Smooth muscle cell (in vitro differentiated cells): ENCODE measurements around the gene MYCBPAP. TPM values are rescaled to one million over a fixed set of nuclear protein-coding genes. Genes with fewer than 3 reads are reported as not detected.

Source experiments
- DNase-seq: peaks from one replicate; lab custom pipeline; 2025; ENCODE audit not compliant: unreplicated experiment; lab: John Stamatoyannopoulos, UW
- H2AFZ ChIP-seq: fragments of 200-600 bp; sonication (generic); 2 replicates; pipeline ENCODE4 v1.6.0; 2016; ENCODE audit warnings: antibody characterized with exemption, low read depth, mild to moderate bottlenecking
- H3F3A ChIP-seq: fragments of 200-600 bp; sonication (generic); 2 replicates; pipeline ENCODE4 v1.6.0; 2017; ENCODE audit warnings: antibody characterized with exemption, low read depth
- H3K27ac ChIP-seq: fragments of 200-600 bp; sonication (generic); 2 replicates; pipeline ENCODE4 v1.5.1; 2016; ENCODE audit warnings: low read depth, mild to moderate bottlenecking
- H3K27me3 ChIP-seq: fragments of 200-600 bp; sonication (generic); 2 replicates; pipeline ENCODE4 v1.6.1; 2016; ENCODE audit warnings: low read depth, mild to moderate bottlenecking
- H3K36me3 ChIP-seq: fragments of 200-600 bp; sonication (generic); 2 replicates; pipeline ENCODE4 v1.5.1; 2016; ENCODE audit warnings: low read depth
- H3K4me1 ChIP-seq: fragments of 200-600 bp; sonication (generic); 2 replicates; pipeline ENCODE4 v1.5.1; 2016; ENCODE audit warnings: low read depth
- H3K4me2 ChIP-seq: fragments of 200-600 bp; sonication (generic); 2 replicates; pipeline ENCODE4 v1.6.0; 2016; ENCODE audit warnings: mild to moderate bottlenecking
- H3K4me3 ChIP-seq: fragments of 200-600 bp; sonication (generic); 2 replicates; pipeline ENCODE4 v1.5.1; 2016; ENCODE audit warnings: mild to moderate bottlenecking
- H3K79me2 ChIP-seq: fragments of 200-600 bp; sonication (generic); 2 replicates; pipeline ENCODE4 v1.6.0; 2016; ENCODE audit warnings: low read depth, mild to moderate bottlenecking
- H3K9ac ChIP-seq: fragments of 200-600 bp; sonication (generic); 2 replicates; pipeline ENCODE4 v1.6.0; 2016; ENCODE audit warnings: low read depth
- H3K9me3 ChIP-seq: fragments of 200-600 bp; sonication (generic); replicated peaks from 2 replicates; pipeline ENCODE4 v1.5.1; 2016; ENCODE audit warnings: low read depth
- H4K20me1 ChIP-seq: fragments of 200-600 bp; sonication (generic); 2 replicates; pipeline ENCODE4 v1.6.0; 2016; ENCODE audit warnings: low read depth
- CTCF ChIP-seq: fragments of 200-600 bp; sonication (generic); IDR thresholded peaks from 2 replicates; pipeline ENCODE4 v1.5.1; 2017; ENCODE audit warnings: borderline replicate concordance, mild to moderate bottlenecking, antibody characterized with exemption; ENCODE audit not compliant: insufficient read depth, poor library complexity, severe bottlenecking
- WGBS: methylation state at CpG from one replicate; pipeline ENCODE4 v1.1.7; 2016; ENCODE audit warnings: low lambda C conversion rate; 5-methylcytosine and 5-hydroxymethylcytosine counted together
- polyA plus RNA-seq: library from polyadenylated mRNA; unstranded; fragments of >200 nt; fragmentation: Nextera tagmentation; extraction: Ambion mirVana; gene quantifications from 2 replicates; pipeline ENCODE4 v1.2.1, GENCODE V29; 2016
- total RNA-seq: library from RNA; depleted of rRNA; stranded (reverse); fragments of >200 nt; gene quantifications from 2 replicates; pipeline ENCODE4 v1.2.3, GENCODE V29; 2014

Gene MYCBPAP
- total and polyA plus RNA-seq, 2 experiments from 2014 or later = 0.90 to 0.97 TPM

GRCh38 chr17:50464736-50465135, 43.5 kb upstream of the MYCBPAP start:
- H4K20me1 ChIP-seq = peaks cover 1% of the 10 kb centered on the region
- DNase-seq = no peak
- H3K4me1 ChIP-seq = no peaks in the 10 kb centered on the region
- no peak overlapping the region for H3K9ac ChIP-seq
- H3K27me3 ChIP-seq = peaks cover 16% of the 10 kb centered on the region
- WGBS = 94% methylated on average over 4 of the region's 4 CpGs
- H3K27ac ChIP-seq = no peak overlapping the region
- no peaks in the 10 kb centered on the region for H3F3A ChIP-seq
- no peaks in the 10 kb centered on the region for H3K79me2 ChIP-seq
- H3K4me3 ChIP-seq = no peak overlapping the region
- TF ChIP-seq CTCF = no peak
- no peak overlapping the region for H2AFZ ChIP-seq
- no peaks in the 10 kb centered on the region for H3K36me3 ChIP-seq
- no peak overlapping the region for H3K4me2 ChIP-seq
- no peaks in the 10 kb centered on the region for H3K9me3 ChIP-seq

DNA sequence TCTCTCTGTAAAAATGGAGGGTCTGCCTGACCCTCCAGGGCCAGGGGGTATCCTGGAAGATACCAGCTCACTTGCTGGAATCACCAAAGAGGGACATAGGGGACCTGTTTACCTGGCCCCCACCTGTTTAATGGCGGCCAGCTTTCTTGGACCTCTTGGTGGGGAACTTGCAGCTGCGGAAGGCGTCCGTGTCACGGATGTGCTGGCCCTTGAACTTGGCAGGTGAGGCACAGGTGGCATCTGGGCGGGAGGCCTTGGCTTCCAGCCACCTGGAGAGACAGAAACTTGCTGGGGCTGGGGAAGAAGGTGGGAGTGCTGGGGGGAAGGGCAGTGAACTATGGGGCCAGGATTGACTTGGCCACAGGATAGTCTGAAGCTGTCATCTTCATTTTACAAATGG, 43.1 kb upstream of the MYCBPAP start:
- Histone ChIP-seq H3K36me3 (no peaks in the 10 kb centered on the region), H3K4me2 (no peak overlapping the region), H3K4me1 (no peaks in the 10 kb centered on the region), H3K27me3 (peaks cover 16% of the 10 kb centered on the region), H3K79me2 (no peaks in the 10 kb centered on the region), H3K4me3 (no peak overlapping the region), H3F3A (no peaks in the 10 kb centered on the region), H3K9ac (no peak overlapping the region), H3K9me3 (no peaks in the 10 kb centered on the region), H2AFZ (no peak overlapping the region), H3K27ac (no peak overlapping the region), H4K20me1 (no peaks in the 10 kb centered on the region)
- no peak for DNase-seq
- TF ChIP-seq CTCF = no peak
- whole genome bisulfite sequencing = 94% methylated on average over 6 of the region's 6 CpGs

DNA sequence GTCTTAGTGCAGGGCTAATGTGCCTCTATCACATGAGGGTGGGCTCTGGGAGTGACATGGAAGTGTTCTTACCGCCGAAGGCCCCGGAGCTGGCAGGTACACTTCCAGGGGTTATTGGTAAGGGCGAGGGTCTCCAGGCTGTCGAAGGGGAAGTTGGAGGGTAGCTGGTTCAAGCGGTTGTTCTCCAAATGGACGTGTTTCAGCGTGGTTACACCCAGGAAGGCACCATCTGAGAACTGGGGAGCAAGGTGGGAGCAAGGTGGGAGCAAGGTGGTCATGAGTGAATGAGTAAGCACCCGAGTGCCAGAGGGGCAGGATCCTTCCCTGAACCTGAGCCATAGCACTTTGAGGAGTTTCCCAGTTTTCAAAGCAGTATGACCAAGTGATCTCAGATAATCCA, 42.6 kb upstream of the MYCBPAP start:
- no peaks in the 10 kb centered on the region for H3K4me1 ChIP-seq
- no peaks in the 10 kb centered on the region for H4K20me1 ChIP-seq
- no peak for TF ChIP-seq CTCF
- no peaks in the 10 kb centered on the region for H3K36me3 ChIP-seq
- H3K27ac ChIP-seq = no peak overlapping the region
- H3K27me3 ChIP-seq = peaks cover 16% of the 10 kb centered on the region
- H3K4me3 ChIP-seq = no peak overlapping the region
- H3K79me2 ChIP-seq = no peaks in the 10 kb centered on the region
- H3K9ac ChIP-seq = no peak overlapping the region
- WGBS = 96% methylated on average over 9 of the region's 9 CpGs
- no peaks in the 10 kb centered on the region for H3F3A ChIP-seq
- no peaks in the 10 kb centered on the region for H3K9me3 ChIP-seq
- no peak for DNase-seq
- no peak overlapping the region for H3K4me2 ChIP-seq
- no peak overlapping the region for H2AFZ ChIP-seq

DNA sequence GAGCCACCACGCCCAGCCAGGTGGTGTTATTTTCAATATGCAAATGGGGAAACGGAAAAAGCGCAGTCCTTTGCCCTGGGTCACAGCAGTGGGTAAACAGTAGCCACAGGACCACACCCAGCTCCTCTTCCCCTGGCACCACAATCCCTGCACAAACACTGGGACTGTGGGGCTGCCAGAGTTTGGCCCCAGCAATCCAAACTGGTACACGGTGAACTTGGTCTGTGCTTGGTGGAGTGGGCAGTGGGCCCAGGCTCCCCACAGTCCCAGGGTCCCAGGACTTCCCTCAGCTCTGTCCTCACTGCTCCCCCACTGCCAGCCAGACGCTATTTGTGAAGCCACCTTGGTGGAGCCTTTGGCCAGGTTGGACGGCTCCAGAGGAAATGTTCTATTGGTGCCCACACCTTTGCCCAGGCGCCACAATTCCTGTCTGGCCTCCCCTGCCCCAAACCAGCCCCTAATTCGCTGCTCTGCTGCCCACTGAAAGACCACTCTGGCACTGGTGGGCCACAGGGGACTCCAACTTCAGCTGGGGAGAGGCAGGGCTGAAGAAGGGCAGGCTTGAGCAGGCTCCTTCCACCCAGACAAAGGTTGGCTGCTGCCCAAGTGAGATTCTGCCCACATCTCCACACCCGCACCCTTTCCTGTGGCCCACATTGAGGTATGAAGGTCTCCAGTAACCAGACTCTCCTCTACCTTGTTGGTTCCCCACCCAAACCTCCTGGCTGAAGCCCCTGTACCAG, 41.7 kb upstream of the MYCBPAP start:
- Histone ChIP-seq H3F3A (no peaks in the 10 kb centered on the region), H3K79me2 (no peaks in the 10 kb centered on the region), H3K36me3 (no peaks in the 10 kb centered on the region), H3K27ac (no peak overlapping the region), H2AFZ (no peak overlapping the region), H4K20me1 (no peaks in the 10 kb centered on the region), H3K27me3 (peaks cover 16% of the 10 kb centered on the region), H3K4me1 (no peaks in the 10 kb centered on the region), H3K9ac (no peak overlapping the region), H3K4me2 (no peak overlapping the region), H3K9me3 (no peaks in the 10 kb centered on the region), H3K4me3 (no peak overlapping the region)
- TF ChIP-seq CTCF = no peak
- DNase-seq = no peak
- WGBS = 95% methylated on average over 9 of the region's 9 CpGs
